Psoas muscle (tissue), 8 donors: ENCODE measurements around the gene IRF7. TPM values are rescaled to one million over a fixed set of nuclear protein-coding genes. Genes with fewer than 3 reads are reported as not detected.
A peak's percentile ranks its signal among the peaks of the same experiment; 100 is the strongest.

Experiments used
- ATAC-seq, 4 donors: fragments of 200-7000 bp; cut with Tn5 transposase; one replicate each; pipeline ENCODE4 v1.9.1; 2020; ENCODE audit warnings: moderate library complexity in 3 of 4, mild to moderate bottlenecking in 2 of 4
- DNase-seq, 2 donors: peaks; one replicate each; pipeline ENCODE4 v3.0.0-alpha.2; 2020
- H3K27ac ChIP-seq: fragments of 200-600 bp; one replicate; pipeline ENCODE4 v1.8.0; 2022
- H3K27me3 ChIP-seq, 3 donors: fragments of 200-600 bp in 1 of 3; one replicate each; pipeline versions ENCODE4 v1.6.1 to v1.8.0; 2013 to 2022; ENCODE audit warnings: low read length in 2 of 3, mild to moderate bottlenecking in 2 of 3, moderate library complexity in 1 of 3; ENCODE audit not compliant: insufficient read depth in 3 of 3
- H3K36me3 ChIP-seq, 2 donors: fragments of 200-600 bp in 1 of 2; one replicate each; pipeline versions ENCODE4 v1.6.1 to v1.8.0; 2013 to 2022; ENCODE audit warnings: low read depth in 1 of 2, mild to moderate bottlenecking in 1 of 2, moderate library complexity in 1 of 2; ENCODE audit not compliant: insufficient read depth in 1 of 2
- H3K4me1 ChIP-seq: fragments of 200-600 bp; one replicate; pipeline ENCODE4 v1.8.0; 2022
- H3K4me3 ChIP-seq: fragments of 200-600 bp; one replicate; pipeline ENCODE4 v1.8.0; 2022; ENCODE audit warnings: mild to moderate bottlenecking
- H3K9me3 ChIP-seq: fragments of 200-600 bp; one replicate; pipeline ENCODE4 v1.8.0; 2022
- WGBS, 3 donors: extraction: QIAGEN DNeasy Blood & Tissue Kit; methylation state at CpG; one replicate each; pipeline versions ENCODE4 v1.1.6 to v1.1.7; 2013; 5-methylcytosine and 5-hydroxymethylcytosine counted together
- intact Hi-C, 2 donors: fragments of 100-400 bp; cut with DNase I; formaldehyde crosslinking; loops; one replicate each; pipeline versions ENCODE4 v1.11.0 to v1.14.2; 2022
- polyA plus RNA-seq, 3 donors: library from polyadenylated mRNA; stranded (reverse); fragments of 200-250 nt; gene quantifications; one replicate each; pipeline ENCODE4 v1.2.3, GENCODE V29; 2013
- total RNA-seq, 4 donors: library from RNA; stranded (reverse); fragmentation: NEBNext Ultra II Directional in 2 of 4; extraction: Animal tissue kit (Norgen Biotek cat#: 25700) in 2 of 4; gene quantifications; one replicate each; pipeline versions ENCODE4 v1.2.1 to v1.2.4, GENCODE V29; 2021 to 2023
- TF ChIP-seq, protein P1 (sequence below): fragments of 200-600 bp; IDR thresholded peaks from one replicate; pipeline ENCODE4 v1.8.0; 2022; ENCODE audit warnings: antibody characterized with exemption
- donor health status: healthy with polysubstance abuse.
- donor health status: DM: no; HTN: no; CAD: no; lungs with moderate emphysema.
- donor health status: Bipolar disorder and iron deficiency.
- donor health status: healthy.
- donor health status: DM: yes; HTN: yes; CAD: no.
- donor health status: DM: no; HTN: no; CAD: no.
- donor health status: DM: no; HTN: no; CAD: no.
- donor health status: DM: yes; HTN: yes; CAD: no.

IRF7 gene
- total and polyA plus RNA-seq, 7 donors, result 7.5 to 23.1 (median 12.9) TPM

DNA sequence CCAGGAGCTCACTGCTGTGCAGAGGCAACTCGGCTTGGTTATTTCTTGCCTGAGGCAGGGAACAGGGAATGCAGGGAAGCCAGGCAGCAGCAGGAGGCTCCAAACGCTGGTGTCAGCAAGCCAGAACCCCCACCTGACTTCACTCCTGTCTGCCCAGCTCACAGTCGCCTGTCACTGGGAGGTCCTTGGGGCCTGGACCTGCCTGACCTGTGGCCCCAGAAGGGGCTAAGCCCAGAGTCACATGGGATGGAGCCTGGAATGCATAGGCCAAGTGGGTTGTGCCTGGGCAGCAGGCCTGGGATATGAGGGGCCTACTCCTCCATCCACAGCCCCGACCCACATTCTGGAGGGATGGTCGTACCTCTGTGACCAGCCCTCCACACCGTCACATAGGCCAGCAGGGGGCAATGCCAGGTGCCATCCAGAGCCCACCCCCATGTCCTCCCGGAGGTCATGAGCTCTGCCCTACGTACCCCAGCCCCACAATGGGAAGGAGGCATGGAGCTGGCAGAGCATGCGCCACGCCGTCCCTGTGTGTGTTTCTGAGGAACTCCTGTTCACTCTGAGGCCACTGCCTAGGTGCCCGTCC lies 49.7 kb downstream of the IRF7 start:
- H3K36me3 ChIP-seq, result no peaks in the 10 kb centered on the region
- intact Hi-C loops, result loop anchor here in 1 of 2 donors (1.0 kb wide), 1 partner anchor 14 kb away; no protein-coding TSS in a partner anchor
- ATAC-seq (no peak), DNase-seq (no peak)
- WGBS, 3 donors, result 82 to 86% (median 85%) methylated on average over 12 of the region's 12 CpGs
- no peak overlapping the region for H3K4me3 ChIP-seq
- no peak overlapping the region for H3K27ac ChIP-seq
- H3K27me3 ChIP-seq, result no peaks in the 10 kb centered on the region
- TF ChIP-seq, protein P1, sequence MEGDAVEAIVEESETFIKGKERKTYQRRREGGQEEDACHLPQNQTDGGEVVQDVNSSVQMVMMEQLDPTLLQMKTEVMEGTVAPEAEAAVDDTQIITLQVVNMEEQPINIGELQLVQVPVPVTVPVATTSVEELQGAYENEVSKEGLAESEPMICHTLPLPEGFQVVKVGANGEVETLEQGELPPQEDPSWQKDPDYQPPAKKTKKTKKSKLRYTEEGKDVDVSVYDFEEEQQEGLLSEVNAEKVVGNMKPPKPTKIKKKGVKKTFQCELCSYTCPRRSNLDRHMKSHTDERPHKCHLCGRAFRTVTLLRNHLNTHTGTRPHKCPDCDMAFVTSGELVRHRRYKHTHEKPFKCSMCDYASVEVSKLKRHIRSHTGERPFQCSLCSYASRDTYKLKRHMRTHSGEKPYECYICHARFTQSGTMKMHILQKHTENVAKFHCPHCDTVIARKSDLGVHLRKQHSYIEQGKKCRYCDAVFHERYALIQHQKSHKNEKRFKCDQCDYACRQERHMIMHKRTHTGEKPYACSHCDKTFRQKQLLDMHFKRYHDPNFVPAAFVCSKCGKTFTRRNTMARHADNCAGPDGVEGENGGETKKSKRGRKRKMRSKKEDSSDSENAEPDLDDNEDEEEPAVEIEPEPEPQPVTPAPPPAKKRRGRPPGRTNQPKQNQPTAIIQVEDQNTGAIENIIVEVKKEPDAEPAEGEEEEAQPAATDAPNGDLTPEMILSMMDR, result no peak
- no peaks in the 10 kb centered on the region for H3K9me3 ChIP-seq
- H3K4me1 ChIP-seq, result peaks cover 12% of the 10 kb centered on the region

DNA sequence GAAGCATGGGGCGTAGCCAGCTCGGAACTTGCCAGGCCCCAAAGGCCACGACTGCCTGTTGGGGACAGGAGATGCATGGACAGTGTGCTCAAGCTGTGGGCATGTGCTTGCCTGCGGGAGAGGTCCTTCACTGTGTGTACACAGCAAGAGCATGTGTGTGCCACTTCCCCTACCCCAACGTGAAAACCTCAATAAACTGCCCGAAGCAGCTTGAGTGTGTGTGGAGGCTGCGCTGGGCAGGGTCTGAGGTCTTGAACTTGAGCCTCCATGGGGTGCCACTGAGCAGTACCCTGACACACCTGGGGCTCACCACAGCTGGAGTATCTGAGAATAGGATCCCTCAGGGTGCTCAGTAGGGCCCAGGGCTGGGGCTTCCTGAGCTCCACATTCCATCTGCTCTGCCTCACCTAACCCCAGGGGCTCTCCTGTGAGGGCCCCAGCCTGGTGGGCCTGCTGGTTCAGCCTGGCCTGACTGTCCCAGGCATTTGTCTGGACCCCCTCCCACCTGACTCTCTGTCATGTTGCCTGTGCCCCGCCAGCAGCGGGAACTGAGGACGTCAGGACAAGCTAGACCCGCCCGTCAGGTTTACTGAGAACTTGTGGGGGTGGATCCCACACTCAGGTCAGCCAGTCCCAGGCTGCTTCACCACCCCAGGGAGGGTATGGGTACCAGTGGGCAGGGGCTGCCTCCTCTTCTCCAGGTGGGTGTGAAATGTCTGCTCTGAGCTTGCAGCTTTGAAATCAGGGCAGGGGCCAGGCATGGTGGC lies 51.8 kb downstream of the IRF7 start:
- no peak overlapping the region for H3K4me3 ChIP-seq
- H3K27me3 ChIP-seq, result no peaks in the 10 kb centered on the region
- ATAC-seq (no peak), DNase-seq (peak in 1 of 2 donors; percentile 48)
- no peaks in the 10 kb centered on the region for H3K36me3 ChIP-seq
- H3K9me3 ChIP-seq, result no peaks in the 10 kb centered on the region
- intact Hi-C loops, result no loop called here
- H3K4me1 ChIP-seq, result peaks cover 11% of the 10 kb centered on the region
- no peak overlapping the region for H3K27ac ChIP-seq
- WGBS, 3 donors, result 81 to 85% (median 85%) methylated on average over 12 of the region's 12 CpGs
- TF ChIP-seq, protein P1, result no peak

DNA sequence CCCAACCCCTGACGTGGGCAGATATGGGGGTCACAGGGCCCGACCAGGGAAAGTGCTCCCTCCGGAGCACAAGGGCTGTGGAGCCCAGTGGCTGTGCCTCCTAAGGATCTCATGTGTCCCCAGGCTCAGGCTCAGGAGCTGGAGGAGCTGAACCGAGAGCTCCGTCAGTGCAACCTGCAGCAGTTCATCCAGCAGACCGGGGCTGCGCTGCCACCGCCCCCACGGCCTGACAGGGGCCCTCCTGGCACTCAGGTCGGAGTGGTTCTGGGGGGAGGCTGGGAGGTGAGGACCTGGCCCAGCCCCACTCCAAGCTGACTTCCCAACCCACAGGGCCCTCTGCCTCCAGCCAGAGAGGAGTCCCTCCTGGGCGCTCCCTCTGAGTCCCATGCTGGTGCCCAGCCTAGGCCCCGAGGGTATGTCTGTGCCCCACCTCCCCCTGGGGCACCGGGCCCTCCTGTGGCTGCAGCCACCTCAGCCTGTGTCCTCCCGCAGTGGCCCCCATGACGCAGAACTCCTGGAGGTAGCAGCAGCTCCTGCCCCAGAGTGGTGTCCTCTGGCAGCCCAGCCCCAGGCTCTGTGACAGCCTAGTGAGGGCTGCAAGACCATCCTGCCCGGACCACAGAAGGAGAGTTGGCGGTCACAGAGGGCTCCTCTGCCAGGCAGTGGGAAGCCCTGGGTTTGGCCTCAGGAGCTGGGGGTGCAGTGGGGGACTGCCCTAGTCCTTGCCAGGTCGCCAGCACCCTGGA lies 52.5 kb downstream of the IRF7 start:
- WGBS, 3 donors, result 87 to 91% (median 89%) methylated on average over 13 to 18 of the region's 18 CpGs
- no peaks in the 10 kb centered on the region for H3K27me3 ChIP-seq
- DNase-seq, result no peak

More for the DNA sequence above, 52.5 kb downstream of the IRF7 start:
- TF ChIP-seq, protein P1, result no peak
- ATAC-seq, result no peak
- Histone ChIP-seq H3K27ac (no peak overlapping the region), H3K9me3 (no peaks in the 10 kb centered on the region), H3K4me3 (no peak overlapping the region), H3K4me1 (peaks cover 10% of the 10 kb centered on the region), H3K36me3 (no peaks in the 10 kb centered on the region)
- intact Hi-C loops, result no loop called here

Other genes with a start within 250 kb of the IRF7 start
- under 1 TPM in 3 of 4 donors, not detected in 1; 0.06 to 0.12 (median 0.06) TPM for gene B4GALNT4, start 246.5 kb downstream of the IRF7 start, total RNA-seq
- gene B4GALNT4, start 246.5 kb downstream of the IRF7 start, polyA plus RNA-seq, result under 1 TPM; 0.04 to 0.27 (median 0.05) TPM
- under 1 TPM in 3 of 4 donors, not detected in 1; 0.15 to 0.75 (median 0.25) TPM for gene PKP3, start 221.7 kb downstream of the IRF7 start, total RNA-seq
- gene PKP3, start 221.7 kb downstream of the IRF7 start, polyA plus RNA-seq, result under 1 TPM in 2 of 3 donors, not detected in 1; 0.10 to 0.13 TPM
- 10 to 100 TPM in 3 of 4 donors, 1 to 10 TPM in 1; 9.9 to 15.9 (median 10.8) TPM for gene SIGIRR, start 201.0 kb downstream of the IRF7 start, total RNA-seq
- gene SIGIRR, start 201.0 kb downstream of the IRF7 start, polyA plus RNA-seq, result 10 to 100 TPM; 19.2 to 28.1 (median 20.3) TPM
- under 1 TPM in 3 of 4 donors, not detected in 1; 0.09 to 0.59 (median 0.46) TPM for gene ANO9, start 173.9 kb downstream of the IRF7 start, total RNA-seq
- under 1 TPM; 0.10 to 0.15 (median 0.10) TPM for gene ANO9, start 173.9 kb downstream of the IRF7 start, polyA plus RNA-seq
- 10 to 100 TPM; 15.8 to 21.1 (median 20.3) TPM for gene PTDSS2, start 165.7 kb downstream of the IRF7 start, total RNA-seq
- gene PTDSS2, start 165.7 kb downstream of the IRF7 start, polyA plus RNA-seq, result 10 to 100 TPM; 11.8 to 26.0 (median 15.4) TPM
- 100 to 1,000 TPM; 103 to 145 (median 113) TPM for gene RNH1, start 108.7 kb downstream of the IRF7 start, total RNA-seq
- gene RNH1, start 108.7 kb downstream of the IRF7 start, polyA plus RNA-seq, result 100 to 1,000 TPM; 105 to 181 (median 105) TPM
- gene HRAS, start 80.4 kb downstream of the IRF7 start, total RNA-seq, result 10 to 100 TPM; 43.6 to 74.7 (median 53.9) TPM
- 10 to 100 TPM; 53.9 to 76.2 (median 66.3) TPM for gene HRAS, start 80.4 kb downstream of the IRF7 start, polyA plus RNA-seq
- under 1 TPM; 0.30 to 0.84 (median 0.55) TPM for gene LRRC56, start 78.4 kb downstream of the IRF7 start, total RNA-seq
- gene LRRC56, start 78.4 kb downstream of the IRF7 start, polyA plus RNA-seq, result under 1 TPM in 2 of 3 donors, not detected in 1; 0.39 to 0.61 TPM
- under 1 TPM in 2 of 4 donors, not detected in 2; 0.25 to 0.27 TPM for gene LMNTD2, start 55.2 kb downstream of the IRF7 start, total RNA-seq
- gene LMNTD2, start 55.2 kb downstream of the IRF7 start, polyA plus RNA-seq, result under 1 TPM; 0.04 to 0.12 (median 0.09) TPM
- gene RASSF7, start 55.0 kb downstream of the IRF7 start, total RNA-seq, result 1 to 10 TPM in 1 of 4 donors, under 1 TPM in 2, not detected in 1; 0.78 to 1.2 (median 0.84) TPM
- gene RASSF7, start 55.0 kb downstream of the IRF7 start, polyA plus RNA-seq, result 1 to 10 TPM in 1 of 3 donors, under 1 TPM in 2; 0.65 to 1.4 (median 1.00) TPM
- gene PHRF1, start 39.5 kb downstream of the IRF7 start, total RNA-seq, result 10 to 100 TPM; 19.8 to 31.2 (median 25.0) TPM
- gene PHRF1, start 39.5 kb downstream of the IRF7 start, polyA plus RNA-seq, result 10 to 100 TPM; 11.7 to 19.5 (median 13.5) TPM
- gene CDHR5, start 9.0 kb upstream of the IRF7 start, total RNA-seq, result under 1 TPM in 1 of 4 donors, not detected in 3; 0.20 TPM
- gene CDHR5, start 9.0 kb upstream of the IRF7 start, polyA plus RNA-seq, result under 1 TPM in 2 of 3 donors, not detected in 1; 0.07 to 0.34 TPM
- 1 to 10 TPM in 2 of 4 donors, under 1 TPM in 1, not detected in 1; 0.89 to 4.8 (median 1.8) TPM for gene SCT, start 11.2 kb upstream of the IRF7 start, total RNA-seq
- gene SCT, start 11.2 kb upstream of the IRF7 start, polyA plus RNA-seq, result under 1 TPM in 1 of 3 donors, not detected in 2; 0.44 TPM
- gene DRD4, start 21.3 kb upstream of the IRF7 start, total RNA-seq, result 1 to 10 TPM in 2 of 4 donors, under 1 TPM in 1, not detected in 1; 0.55 to 1.2 (median 1.1) TPM
- under 1 TPM in 2 of 3 donors, not detected in 1; 0.14 to 0.18 TPM for gene DRD4, start 21.3 kb upstream of the IRF7 start, polyA plus RNA-seq
- 10 to 100 TPM; 15.0 to 30.0 (median 21.0) TPM for gene DEAF1, start 79.3 kb upstream of the IRF7 start, total RNA-seq
- 10 to 100 TPM; 12.5 to 18.1 (median 15.3) TPM for gene DEAF1, start 79.3 kb upstream of the IRF7 start, polyA plus RNA-seq
- gene TMEM80, start 79.9 kb upstream of the IRF7 start, total RNA-seq, result 10 to 100 TPM in 2 of 4 donors, 1 to 10 TPM in 2; 5.9 to 15.7 (median 9.7) TPM
- 10 to 100 TPM in 2 of 3 donors, 1 to 10 TPM in 1; 7.4 to 16.3 (median 10.1) TPM for gene TMEM80, start 79.9 kb upstream of the IRF7 start, polyA plus RNA-seq
- 1 to 10 TPM in 3 of 4 donors, under 1 TPM in 1; 0.89 to 3.1 (median 1.5) TPM for gene EPS8L2, start 90.3 kb upstream of the IRF7 start, total RNA-seq
- under 1 TPM; 0.47 to 0.63 (median 0.56) TPM for gene EPS8L2, start 90.3 kb upstream of the IRF7 start, polyA plus RNA-seq
- gene TALDO1, start 131.5 kb upstream of the IRF7 start, total RNA-seq, result 100 to 1,000 TPM in 1 of 4 donors, 10 to 100 TPM in 3; 77.7 to 140 (median 81.8) TPM
- gene TALDO1, start 131.5 kb upstream of the IRF7 start, polyA plus RNA-seq, result 10 to 100 TPM; 58.7 to 77.6 (median 65.9) TPM
- 10 to 100 TPM; 13.6 to 32.6 (median 22.2) TPM for gene GATD1, start 161.5 kb upstream of the IRF7 start, total RNA-seq
- 10 to 100 TPM; 11.0 to 20.9 (median 17.7) TPM for gene GATD1, start 161.5 kb upstream of the IRF7 start, polyA plus RNA-seq
- gene CEND1, start 174.1 kb upstream of the IRF7 start, total RNA-seq, result under 1 TPM in 1 of 4 donors, not detected in 3; 0.22 TPM
- under 1 TPM; 0.09 to 0.33 (median 0.11) TPM for gene CEND1, start 174.1 kb upstream of the IRF7 start, polyA plus RNA-seq
- gene SLC25A22, start 182.3 kb upstream of the IRF7 start, total RNA-seq, result 1 to 10 TPM; 1.5 to 2.9 (median 2.2) TPM
- gene SLC25A22, start 182.3 kb upstream of the IRF7 start, polyA plus RNA-seq, result 1 to 10 TPM in 1 of 3 donors, under 1 TPM in 2; 0.49 to 4.3 (median 0.56) TPM
- gene PIDD1, start 189.3 kb upstream of the IRF7 start, total RNA-seq, result 10 to 100 TPM in 3 of 4 donors, 1 to 10 TPM in 1; 8.7 to 13.8 (median 10.4) TPM
- gene PIDD1, start 189.3 kb upstream of the IRF7 start, polyA plus RNA-seq, result 10 to 100 TPM in 2 of 3 donors, 1 to 10 TPM in 1; 9.4 to 16.2 (median 10.9) TPM
- gene RPLP2, start 194.0 kb upstream of the IRF7 start, total RNA-seq, result 1,000 to 10,000 TPM; 1,082 to 1,565 (median 1,354) TPM
- 1,000 to 10,000 TPM in 1 of 3 donors, 100 to 1,000 TPM in 2; 779 to 1,781 (median 798) TPM for gene RPLP2, start 194.0 kb upstream of the IRF7 start, polyA plus RNA-seq
- 100 to 1,000 TPM; 125 to 247 (median 175) TPM for gene PNPLA2, start 203.0 kb upstream of the IRF7 start, total RNA-seq
- gene PNPLA2, start 203.0 kb upstream of the IRF7 start, polyA plus RNA-seq, result 10 to 100 TPM; 64.8 to 87.9 (median 83.8) TPM
- gene CRACR2B, start 212.0 kb upstream of the IRF7 start, total RNA-seq, result 1 to 10 TPM; 2.4 to 8.9 (median 4.1) TPM
- gene CRACR2B, start 212.0 kb upstream of the IRF7 start, polyA plus RNA-seq, result 1 to 10 TPM; 1.9 to 6.4 (median 2.8) TPM
- 100 to 1,000 TPM; 149 to 175 (median 161) TPM for gene CD151, start 217.0 kb upstream of the IRF7 start, total RNA-seq
- 100 to 1,000 TPM; 158 to 358 (median 224) TPM for gene CD151, start 217.0 kb upstream of the IRF7 start, polyA plus RNA-seq
- 100 to 1,000 TPM; 113 to 205 (median 156) TPM for gene POLR2L, start 226.6 kb upstream of the IRF7 start, total RNA-seq
- 100 to 1,000 TPM; 114 to 178 (median 176) TPM for gene POLR2L, start 226.6 kb upstream of the IRF7 start, polyA plus RNA-seq
- gene TSPAN4, start 226.9 kb upstream of the IRF7 start, total RNA-seq, result 10 to 100 TPM; 13.9 to 22.1 (median 16.8) TPM
- 10 to 100 TPM; 11.4 to 38.5 (median 25.1) TPM for gene TSPAN4, start 226.9 kb upstream of the IRF7 start, polyA plus RNA-seq